ENCODE results near the gene PABPC1L2B.
"Not testable (repeated sequence)": the region's sequence is repeated elsewhere in the genome, so short reads cannot be mapped to it uniquely, and the experiment has no call there.

The PABPC1L2B gene

GRCh38 chrX:73002733-73003132 is at the start of gene PABPC1L2B:
TSS of gene PABPC1L2B (plus strand) at chrX:73002939. CDS start at chrX:73003643, 704 bp downstream.
- not testable (repeated sequence) for DNase-seq

DNA sequence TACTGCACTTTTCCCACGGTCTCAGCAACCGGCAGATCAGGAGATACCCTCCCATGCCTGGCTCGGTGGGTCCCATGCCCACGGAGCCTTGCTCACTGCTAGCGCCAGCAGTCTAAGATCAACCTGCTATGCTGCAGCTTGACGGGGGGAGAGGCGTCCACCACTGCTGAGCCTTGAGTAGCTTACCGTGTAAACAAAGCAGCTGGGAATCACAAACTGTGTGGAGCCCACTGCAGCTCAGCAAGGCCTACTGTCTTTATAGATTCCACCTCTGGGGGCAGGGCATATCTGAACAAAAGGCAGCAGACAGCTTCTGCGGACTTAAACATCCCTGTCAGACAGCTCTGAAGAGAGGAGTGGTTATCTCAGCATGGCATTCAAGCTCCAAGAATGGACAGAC is 42.8 kb upstream of the PABPC1L2B start:
- DNase-seq: not testable (repeated sequence)

DNA sequence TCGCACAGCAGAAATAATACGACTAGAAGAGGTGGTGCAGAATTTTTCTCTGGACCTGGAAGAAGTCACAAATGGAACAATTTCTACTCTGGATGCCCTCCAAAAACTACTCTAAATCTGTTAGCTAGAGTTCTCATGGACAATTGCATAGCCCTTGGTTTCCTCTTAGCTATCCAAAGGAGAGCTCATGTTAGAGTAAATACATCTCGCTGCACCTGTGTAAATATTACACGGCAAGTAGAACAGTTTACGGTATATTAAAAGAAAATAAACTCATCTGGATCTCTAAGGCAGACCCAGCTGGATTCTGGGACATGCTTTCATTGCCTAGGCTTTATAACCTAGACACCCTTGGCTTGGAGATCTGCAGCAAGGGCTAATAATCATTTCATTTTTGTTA is 30.9 kb upstream of the PABPC1L2B start:
- DNase-seq: not testable (repeated sequence)

- DNase-seq: not testable (repeated sequence)
These were observed 27.9 kb upstream of the PABPC1L2B start for GRCh38 chrX:72974885-72975284.

DNA sequence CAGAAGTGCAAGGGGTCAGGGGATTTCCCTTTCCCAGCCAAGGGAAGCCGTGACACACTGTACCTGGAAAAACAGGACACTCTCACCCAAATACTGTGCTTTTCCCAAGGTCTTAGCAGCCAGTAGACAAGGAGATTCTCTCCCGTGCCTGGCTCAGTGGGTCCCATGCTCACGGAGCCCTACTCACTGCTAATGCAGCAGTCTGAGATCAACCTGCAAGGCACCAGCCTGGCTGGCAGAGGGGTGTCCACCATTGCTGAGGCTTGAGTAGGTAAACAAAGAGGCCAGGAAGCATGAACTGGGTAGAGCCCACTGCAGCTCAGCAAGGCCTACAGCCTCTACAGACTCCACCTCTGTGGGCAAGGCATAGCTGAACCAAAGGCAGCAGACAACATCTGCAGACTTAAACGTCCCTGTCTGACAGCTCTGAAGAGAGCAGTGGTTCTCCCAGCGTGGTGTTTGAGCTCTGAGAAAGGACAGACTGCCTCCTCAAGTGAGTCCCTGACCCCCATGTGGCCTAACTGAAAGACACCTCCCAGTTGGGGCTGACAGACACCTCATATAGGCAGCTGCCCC is 21.8 kb upstream of the PABPC1L2B start:
- DNase-seq: not testable (repeated sequence)

GRCh38 chrX:73004032-73004431 is 1.3 kb downstream of the PABPC1L2B start:
- not testable (repeated sequence) for DNase-seq

DNA sequence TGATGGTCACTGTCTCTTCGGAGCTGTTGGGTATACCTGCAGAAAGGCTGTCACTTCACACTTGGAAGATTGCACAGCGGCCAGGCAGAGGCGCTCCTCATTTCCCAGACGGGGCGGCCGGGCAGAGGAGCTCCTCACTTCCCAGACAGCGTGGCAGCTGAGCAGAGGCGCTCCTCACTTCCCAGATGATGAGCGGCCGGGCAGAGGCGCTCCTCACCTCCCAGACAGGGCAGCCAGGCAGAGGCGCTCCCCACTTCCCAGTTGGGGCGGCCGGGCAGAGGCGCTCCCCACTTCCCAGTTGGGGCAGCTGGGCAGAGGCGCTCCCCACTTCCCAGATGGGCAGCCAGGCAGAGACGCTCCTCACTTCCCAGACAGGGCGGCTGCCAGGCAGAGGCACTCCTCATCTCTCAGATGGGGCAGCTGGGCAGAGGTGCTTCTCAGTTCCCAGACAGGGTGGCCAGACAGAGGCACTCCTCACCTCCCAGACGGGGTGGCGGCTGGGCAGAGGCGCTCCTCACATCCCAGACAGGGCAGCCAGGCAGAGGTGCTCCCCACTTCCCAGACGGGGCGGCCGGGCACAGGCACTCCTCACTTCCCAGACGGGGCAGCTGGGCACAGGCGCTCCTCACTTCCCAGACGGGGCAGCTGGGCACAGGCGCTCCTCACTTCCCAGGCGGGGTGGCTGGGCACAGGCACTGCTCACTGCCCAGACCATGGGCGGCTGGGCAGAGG is 18.8 kb downstream of the PABPC1L2B start:
- DNase-seq: no peak

DNA sequence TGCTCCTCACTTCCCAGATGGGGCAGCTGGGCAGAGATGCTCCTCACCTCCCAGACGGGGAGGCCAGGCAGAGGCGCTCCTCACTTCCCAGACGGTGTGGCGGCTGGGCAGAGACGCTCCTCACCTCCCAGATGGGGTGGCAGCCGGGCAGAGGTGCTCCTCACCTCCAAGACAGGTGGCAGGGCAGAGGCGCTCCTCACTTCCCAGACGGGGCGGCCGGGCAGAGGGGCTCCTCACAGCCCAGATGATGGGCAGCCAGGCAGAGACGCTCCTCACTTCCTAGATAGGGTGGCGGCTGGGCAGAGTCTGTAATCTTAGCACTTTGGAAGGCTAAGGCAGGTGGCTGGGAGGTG is 19.3 kb downstream of the PABPC1L2B start:
- not testable (repeated sequence) for DNase-seq

- no peak for DNase-seq
These were observed 26.1 kb downstream of the PABPC1L2B start for GRCh38 chrX:73028876-73029275.

Measured in hematopoietic multipotent progenitor cell treated with erythropoietin and hydrocortisone succinate and interleukin-3 and kit ligand, for 4 days (in vitro differentiated cells).